Smooth muscle cell (in vitro differentiated cells): Measurements from ENCODE around the gene TNPO3. TPM values are rescaled to one million over a fixed set of nuclear protein-coding genes. Genes with fewer than 3 reads are reported as not detected.

Experiments
- DNase-seq: peaks from one replicate; lab custom pipeline; 2025; ENCODE audit not compliant: unreplicated experiment; lab: John Stamatoyannopoulos, UW
- H2AFZ ChIP-seq: fragments of 200-600 bp; sonication (generic); 2 replicates; pipeline ENCODE4 v1.6.0; 2016; ENCODE audit warnings: antibody characterized with exemption, low read depth, mild to moderate bottlenecking
- H3F3A ChIP-seq: fragments of 200-600 bp; sonication (generic); 2 replicates; pipeline ENCODE4 v1.6.0; 2017; ENCODE audit warnings: antibody characterized with exemption, low read depth
- H3K27ac ChIP-seq: fragments of 200-600 bp; sonication (generic); 2 replicates; pipeline ENCODE4 v1.5.1; 2016; ENCODE audit warnings: low read depth, mild to moderate bottlenecking
- H3K27me3 ChIP-seq: fragments of 200-600 bp; sonication (generic); 2 replicates; pipeline ENCODE4 v1.6.1; 2016; ENCODE audit warnings: low read depth, mild to moderate bottlenecking
- H3K36me3 ChIP-seq: fragments of 200-600 bp; sonication (generic); 2 replicates; pipeline ENCODE4 v1.5.1; 2016; ENCODE audit warnings: low read depth
- H3K4me1 ChIP-seq: fragments of 200-600 bp; sonication (generic); 2 replicates; pipeline ENCODE4 v1.5.1; 2016; ENCODE audit warnings: low read depth
- H3K4me2 ChIP-seq: fragments of 200-600 bp; sonication (generic); 2 replicates; pipeline ENCODE4 v1.6.0; 2016; ENCODE audit warnings: mild to moderate bottlenecking
- H3K4me3 ChIP-seq: fragments of 200-600 bp; sonication (generic); 2 replicates; pipeline ENCODE4 v1.5.1; 2016; ENCODE audit warnings: mild to moderate bottlenecking
- H3K79me2 ChIP-seq: fragments of 200-600 bp; sonication (generic); 2 replicates; pipeline ENCODE4 v1.6.0; 2016; ENCODE audit warnings: low read depth, mild to moderate bottlenecking
- H3K9ac ChIP-seq: fragments of 200-600 bp; sonication (generic); 2 replicates; pipeline ENCODE4 v1.6.0; 2016; ENCODE audit warnings: low read depth
- H3K9me3 ChIP-seq: fragments of 200-600 bp; sonication (generic); replicated peaks from 2 replicates; pipeline ENCODE4 v1.5.1; 2016; ENCODE audit warnings: low read depth
- H4K20me1 ChIP-seq: fragments of 200-600 bp; sonication (generic); 2 replicates; pipeline ENCODE4 v1.6.0; 2016; ENCODE audit warnings: low read depth
- WGBS: methylation state at CpG from one replicate; pipeline ENCODE4 v1.1.7; 2016; ENCODE audit warnings: low lambda C conversion rate; 5-methylcytosine and 5-hydroxymethylcytosine counted together
- polyA plus RNA-seq: library from polyadenylated mRNA; unstranded; fragments of >200 nt; fragmentation: Nextera tagmentation; extraction: Ambion mirVana; gene quantifications from 2 replicates; pipeline ENCODE4 v1.2.1, GENCODE V29; 2016
- small RNA-seq: library from RNA; depleted of rRNA; stranded (forward); fragments of <200 nt; gene quantifications from one replicate; pipeline ENCODE3, GENCODE V24; 2014
- total RNA-seq: library from RNA; depleted of rRNA; stranded (reverse); fragments of >200 nt; gene quantifications from 2 replicates; pipeline ENCODE4 v1.2.3, GENCODE V29; 2014
- TF ChIP-seq, protein P1 (sequence below): fragments of 200-600 bp; sonication (generic); IDR thresholded peaks from 2 replicates; pipeline ENCODE4 v1.5.1; 2017; ENCODE audit warnings: borderline replicate concordance, mild to moderate bottlenecking, antibody characterized with exemption; ENCODE audit not compliant: insufficient read depth, poor library complexity, severe bottlenecking

Gene TNPO3
- total and polyA plus RNA-seq, 2 experiments from 2014 or later = 28.4 to 41.3 TPM

DNA sequence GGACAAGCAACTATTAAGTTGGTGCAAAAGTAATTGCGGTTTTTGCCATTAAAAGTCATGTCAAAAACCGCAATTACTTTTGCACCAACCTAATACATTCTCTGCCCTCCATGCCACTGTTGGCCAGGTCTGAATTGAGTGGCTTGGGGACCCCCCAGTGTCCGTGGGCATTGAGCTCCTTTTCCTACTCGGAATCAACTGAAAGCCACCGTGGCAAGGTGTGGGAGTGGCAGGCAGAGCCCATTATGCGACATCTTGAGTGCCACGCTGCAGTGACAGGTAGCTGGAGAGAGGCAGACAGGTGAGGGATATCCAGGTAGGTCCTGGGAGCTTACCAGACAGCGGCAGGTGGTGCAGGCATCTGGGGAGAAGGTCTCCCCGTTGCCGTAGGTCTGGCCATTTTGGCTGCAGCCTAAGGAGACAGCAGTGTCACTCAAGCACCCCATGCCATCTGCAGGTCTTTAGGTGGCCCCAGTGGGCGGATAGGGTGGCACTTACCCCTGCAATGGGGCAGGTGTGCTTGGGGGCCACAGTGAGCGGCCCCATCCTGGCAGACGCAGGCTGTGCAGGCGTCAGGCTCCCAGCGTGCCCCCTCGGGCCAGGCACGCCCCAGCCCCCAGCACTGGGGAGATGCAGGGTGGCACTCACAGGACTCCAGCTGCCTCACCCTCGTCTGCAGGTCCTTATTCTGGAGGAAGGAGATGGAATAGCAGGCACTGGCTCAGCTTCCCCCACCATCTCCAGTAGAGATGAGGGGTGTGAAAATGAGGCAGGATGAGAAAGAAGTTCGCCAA, 147.9 kb downstream of the TNPO3 start:
- Histone ChIP-seq H3K27me3 (no peaks in the 10 kb centered on the region), H4K20me1 (no peaks in the 10 kb centered on the region), H3K4me2 (no peak overlapping the region), H3K4me3 (no peak overlapping the region), H3K27ac (no peak overlapping the region), H3F3A (no peaks in the 10 kb centered on the region), H2AFZ (no peak overlapping the region), H3K9ac (no peak overlapping the region), H3K4me1 (peaks cover 11% of the 10 kb centered on the region), H3K9me3 (no peaks in the 10 kb centered on the region), H3K36me3 (no peaks in the 10 kb centered on the region), H3K79me2 (no peaks in the 10 kb centered on the region)
- WGBS = 95% methylated on average over 19 of the region's 19 CpGs
- TF ChIP-seq, protein P1, sequence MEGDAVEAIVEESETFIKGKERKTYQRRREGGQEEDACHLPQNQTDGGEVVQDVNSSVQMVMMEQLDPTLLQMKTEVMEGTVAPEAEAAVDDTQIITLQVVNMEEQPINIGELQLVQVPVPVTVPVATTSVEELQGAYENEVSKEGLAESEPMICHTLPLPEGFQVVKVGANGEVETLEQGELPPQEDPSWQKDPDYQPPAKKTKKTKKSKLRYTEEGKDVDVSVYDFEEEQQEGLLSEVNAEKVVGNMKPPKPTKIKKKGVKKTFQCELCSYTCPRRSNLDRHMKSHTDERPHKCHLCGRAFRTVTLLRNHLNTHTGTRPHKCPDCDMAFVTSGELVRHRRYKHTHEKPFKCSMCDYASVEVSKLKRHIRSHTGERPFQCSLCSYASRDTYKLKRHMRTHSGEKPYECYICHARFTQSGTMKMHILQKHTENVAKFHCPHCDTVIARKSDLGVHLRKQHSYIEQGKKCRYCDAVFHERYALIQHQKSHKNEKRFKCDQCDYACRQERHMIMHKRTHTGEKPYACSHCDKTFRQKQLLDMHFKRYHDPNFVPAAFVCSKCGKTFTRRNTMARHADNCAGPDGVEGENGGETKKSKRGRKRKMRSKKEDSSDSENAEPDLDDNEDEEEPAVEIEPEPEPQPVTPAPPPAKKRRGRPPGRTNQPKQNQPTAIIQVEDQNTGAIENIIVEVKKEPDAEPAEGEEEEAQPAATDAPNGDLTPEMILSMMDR = no peak
- no peak for DNase-seq

GRCh38 chr7:128906001-128906765, 148.7 kb downstream of the TNPO3 start:
- 93% methylated on average over 5 of the region's 5 CpGs for WGBS

DNA sequence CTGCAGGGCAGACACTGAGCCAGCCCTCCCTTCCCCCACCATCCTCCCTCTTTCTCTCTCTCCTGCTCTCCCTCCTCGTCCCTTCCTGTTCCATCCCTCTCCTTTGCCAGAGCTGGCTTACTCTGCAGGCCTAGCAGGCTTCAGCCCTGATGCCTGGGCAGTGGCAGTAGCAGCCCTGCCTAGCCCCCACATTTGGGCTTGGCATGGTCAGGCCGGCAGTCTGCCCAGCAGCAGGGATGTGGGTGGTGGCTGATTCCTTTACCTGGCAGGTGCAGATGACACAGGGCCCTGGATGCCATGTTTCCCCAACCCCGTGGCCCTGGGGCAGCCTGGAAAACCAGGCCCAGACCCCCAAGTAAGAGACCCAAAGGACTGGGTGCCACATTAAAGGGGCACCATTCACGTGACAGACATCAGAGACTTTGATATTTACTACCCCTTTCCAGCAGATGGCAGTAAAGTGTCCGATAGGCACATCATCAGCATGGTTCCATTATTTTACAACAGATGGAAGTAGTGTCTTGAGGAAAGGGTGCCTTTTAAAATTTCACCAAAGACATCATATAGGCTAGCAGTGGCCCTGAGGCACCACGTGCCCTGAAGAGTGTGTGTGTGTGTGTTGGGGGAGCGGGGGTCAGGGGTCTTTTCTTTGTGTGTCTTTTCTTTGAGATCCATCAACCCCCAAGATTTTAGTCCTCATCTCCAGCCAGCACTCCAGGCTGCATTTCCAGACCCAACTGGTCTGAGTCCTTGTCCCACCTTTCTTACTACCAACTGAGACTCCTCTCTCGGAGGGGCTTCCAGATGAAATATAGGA, 150.3 kb downstream of the TNPO3 start:
- H3K4me2 ChIP-seq = no peak overlapping the region
- no peaks in the 10 kb centered on the region for H3K36me3 ChIP-seq
- H4K20me1 ChIP-seq = no peaks in the 10 kb centered on the region
- 48% methylated on average over 7 of the region's 8 CpGs for WGBS
- no peaks in the 10 kb centered on the region for H3K4me1 ChIP-seq
- no peaks in the 10 kb centered on the region for H3K79me2 ChIP-seq
- no peak overlapping the region for H2AFZ ChIP-seq
- DNase-seq = no peak
- H3K9me3 ChIP-seq = no peaks in the 10 kb centered on the region
- no peaks in the 10 kb centered on the region for H3K27me3 ChIP-seq
- no peaks in the 10 kb centered on the region for H3F3A ChIP-seq
- H3K27ac ChIP-seq = no peak overlapping the region
- no peak overlapping the region for H3K4me3 ChIP-seq
- no peak overlapping the region for H3K9ac ChIP-seq
- TF ChIP-seq, protein P1 = peak; percentile 52

More at GRCh38 chr7:128906001-128906765, 148.7 kb downstream of the TNPO3 start:
- no peak for DNase-seq
- Histone ChIP-seq H3K4me3 (no peak overlapping the region), H3K27ac (no peak overlapping the region), H3K27me3 (no peaks in the 10 kb centered on the region), H3K79me2 (no peaks in the 10 kb centered on the region), H3K9ac (no peak overlapping the region), H3K4me1 (peaks cover 8% of the 10 kb centered on the region), H3K36me3 (no peaks in the 10 kb centered on the region), H2AFZ (no peak overlapping the region), H3F3A (no peaks in the 10 kb centered on the region), H3K4me2 (no peak overlapping the region), H4K20me1 (no peaks in the 10 kb centered on the region), H3K9me3 (no peaks in the 10 kb centered on the region)
- TF ChIP-seq, protein P1 = no peak

Small RNA genes within 50 kb of the gene (small RNA-seq; reads per million reads assigned to genes)
- gene RN7SL306P = not detected

Other genes with a start within 250 kb of the TNPO3 start
- gene FLNC, start 224.7 kb downstream of the TNPO3 start, total RNA-seq = 26.9 and 34.2 TPM in 2 replicates
- gene FLNC, start 224.7 kb downstream of the TNPO3 start, polyA plus RNA-seq = 31.7 and 38.6 TPM in 2 replicates
- 131 TPM in 2 replicates for gene ATP6V1F, start 192.3 kb downstream of the TNPO3 start, total RNA-seq
- 317 and 325 TPM in 2 replicates for gene ATP6V1F, start 192.3 kb downstream of the TNPO3 start, polyA plus RNA-seq
- gene KCP, start 144.4 kb downstream of the TNPO3 start, total RNA-seq = 0.99 and 3.1 TPM in 2 replicates
- 4.5 and 6.2 TPM in 2 replicates for gene KCP, start 144.4 kb downstream of the TNPO3 start, polyA plus RNA-seq
- gene IRF5, start 117.2 kb downstream of the TNPO3 start, total RNA-seq = 0.76 and 1.2 TPM in 2 replicates
- 0.35 TPM in 1 of 2 replicates, not detected in the other for gene IRF5, start 117.2 kb downstream of the TNPO3 start, polyA plus RNA-seq
- gene TSPAN33, start 89.6 kb upstream of the TNPO3 start, total RNA-seq = 2.0 and 2.8 TPM in 2 replicates
- 1.6 and 2.4 TPM in 2 replicates for gene TSPAN33, start 89.6 kb upstream of the TNPO3 start, polyA plus RNA-seq
- 23.6 and 30.6 TPM in 2 replicates for gene SMO, start 133.5 kb upstream of the TNPO3 start, total RNA-seq
- gene SMO, start 133.5 kb upstream of the TNPO3 start, polyA plus RNA-seq = 21.0 and 25.8 TPM in 2 replicates
- gene AHCYL2, start 169.9 kb upstream of the TNPO3 start, total RNA-seq = 7.3 and 10.8 TPM in 2 replicates
- 5.4 and 6.3 TPM in 2 replicates for gene AHCYL2, start 169.9 kb upstream of the TNPO3 start, polyA plus RNA-seq